ENCODE data around the gene NRF1.

The NRF1 gene

GRCh38 chr7:129684777-129685176 is 73.3 kb downstream of the NRF1 start:
- no peak for TF ChIP-seq ZBTB7A (IDR thresholded peaks at IDR 0.05; ENCODE audit: low read depth)
- TF ChIP-seq NFIC (IDR thresholded peaks at IDR 0.05): peak; percentile 48; the same call in 1 of the 2 replicates
- TF ChIP-seq CREB1 (IDR thresholded peaks at IDR 0.05; ENCODE audit: low read depth): no peak
- TF ChIP-seq YY1 (IDR thresholded peaks at IDR 0.05; ENCODE audit: low read depth): no peak
- no peak for TF ChIP-seq MAX (IDR thresholded peaks at IDR 0.05)

- TF ChIP-seq REST (IDR thresholded peaks at IDR 0.05; ENCODE audit: low read depth): no peak
- TF ChIP-seq EGR1 (IDR thresholded peaks at IDR 0.05): no peak
- TF ChIP-seq USF1 (IDR thresholded peaks at IDR 0.05): no peak
- TF ChIP-seq TAF1 (IDR thresholded peaks at IDR 0.05; ENCODE audit: low read depth): no peak
- no peak for TF ChIP-seq MAX (IDR thresholded peaks at IDR 0.05)
Observed at GRCh38 chr7:129686063-129686462, 74.5 kb downstream of the NRF1 start.

- no peak for TF ChIP-seq TCF12 (IDR thresholded peaks at IDR 0.05; ENCODE audit: low read depth)
- TF ChIP-seq FOXM1 (IDR thresholded peaks at IDR 0.05; ENCODE audit: borderline replicate concordance, low read depth): no peak
- no peak for TF ChIP-seq YY1 (IDR thresholded peaks at IDR 0.05; ENCODE audit: low read depth)
- TF ChIP-seq TAF1 (IDR thresholded peaks at IDR 0.05; ENCODE audit: low read depth): no peak
Observed at GRCh38 chr7:129688503-129689222, 77.1 kb downstream of the NRF1 start.

- TF ChIP-seq NFIC (IDR thresholded peaks at IDR 0.05): no peak
- TF ChIP-seq USF1 (IDR thresholded peaks at IDR 0.05): no peak
- TF ChIP-seq EGR1 (IDR thresholded peaks at IDR 0.05): no peak
- TF ChIP-seq TAF1 (IDR thresholded peaks at IDR 0.05; ENCODE audit: low read depth): no peak
- TF ChIP-seq CEBPB (IDR thresholded peaks at IDR 0.05): no peak
- TF ChIP-seq CREB1 (IDR thresholded peaks at IDR 0.05; ENCODE audit: low read depth): no peak
- TF ChIP-seq FOXM1 (IDR thresholded peaks at IDR 0.05; ENCODE audit: borderline replicate concordance, low read depth): no peak
- TF ChIP-seq TEAD4 (IDR thresholded peaks at IDR 0.05): no peak
- TF ChIP-seq REST (IDR thresholded peaks at IDR 0.05; ENCODE audit: low read depth): no peak
- TF ChIP-seq RAD21 (IDR thresholded peaks at IDR 0.05; ENCODE audit: low read depth): no peak
- no peak for TF ChIP-seq ZBTB7A (IDR thresholded peaks at IDR 0.05; ENCODE audit: low read depth)
- no peak for TF ChIP-seq MAX (IDR thresholded peaks at IDR 0.05)
- TF ChIP-seq TCF12 (IDR thresholded peaks at IDR 0.05; ENCODE audit: low read depth): no peak
- TF ChIP-seq YY1 (IDR thresholded peaks at IDR 0.05; ENCODE audit: low read depth): no peak
- TF ChIP-seq EP300 (IDR thresholded peaks at IDR 0.05; ENCODE audit: borderline replicate concordance): no peak
Observed at GRCh38 chr7:129689995-129690581, 78.6 kb downstream of the NRF1 start.

GRCh38 chr7:129690701-129691100 is 79.2 kb downstream of the NRF1 start:
- TF ChIP-seq RAD21 (IDR thresholded peaks at IDR 0.05; ENCODE audit: low read depth) (no peak), EGR1 (IDR thresholded peaks at IDR 0.05) (no peak), CEBPB (IDR thresholded peaks at IDR 0.05) (no peak), USF1 (IDR thresholded peaks at IDR 0.05) (no peak), NFIC (IDR thresholded peaks at IDR 0.05) (no peak)

All from Ishikawa (cell line).